Adrenal gland (tissue), 12 donors: ENCODE results near the gene RBMS1. TPM values are rescaled to one million over a fixed set of nuclear protein-coding genes. Genes with fewer than 3 reads are reported as not detected.

Experiments
- DNase-seq, 7 donors: peaks; one replicate each; pipeline ENCODE4 v3.0.0-alpha.2; 2019 to 2020
- H3K27ac ChIP-seq, 5 donors: fragments of 200-600 bp; sonication (generic) in 4 of 5; 1 replicate in 3 of 5; 2 replicates in 2 of 5; pipeline versions ENCODE4 v1.5.1 to v1.8.0; 2016 to 2020; ENCODE audit warnings: mild to moderate bottlenecking in 1 of 5
- H3K27me3 ChIP-seq: fragments of 200-600 bp; 2 replicates; pipeline ENCODE4 v1.8.0; 2021
- H3K36me3 ChIP-seq, 2 donors: fragments of 200-600 bp; replicated peaks in 1 of 2; 1 replicate in 1 of 2; 2 replicates in 1 of 2; pipeline versions ENCODE4 v1.5.1 to v1.8.0; 2018 to 2022
- H3K4me1 ChIP-seq, 2 donors: fragments of 200-600 bp; replicated peaks in 1 of 2; 1 replicate in 1 of 2; 2 replicates in 1 of 2; pipeline versions ENCODE4 v1.5.1 to v1.8.0; 2018 to 2021
- H3K4me3 ChIP-seq, 4 donors: fragments of 200-600 bp; sonication (generic) in 3 of 4; one replicate each; pipeline ENCODE4 v1.5.1; 2016 to 2018
- H3K9me3 ChIP-seq, 3 donors: fragments of 200-600 bp; sonication (generic) in 1 of 3; replicated peaks in 1 of 3; 1 replicate in 2 of 3; 2 replicates in 1 of 3; pipeline versions ENCODE4 v1.5.1 to v1.8.0; 2016 to 2021
- CTCF ChIP-seq, 6 experiments: fragments of 450-650 bp in 4 of 6; fragments of 200-600 bp in 2 of 6; sonication (generic) in 1 of 6; IDR thresholded peaks; 1 replicate in 5 of 6; 2 replicates in 1 of 6; pipeline versions ENCODE4 v1.5.1 to v1.8.0; 2016 to 2021; ENCODE audit warnings: antibody characterized with exemption in 6 of 6, mild to moderate bottlenecking in 2 of 6, moderate library complexity in 1 of 6
- POLR2A ChIP-seq, 2 donors: fragments of 450-650 bp; IDR thresholded peaks; one replicate each; pipeline ENCODE4 v1.6.1; 2017; ENCODE audit warnings: antibody characterized with exemption in 2 of 2, mild to moderate bottlenecking in 2 of 2, moderate library complexity in 1 of 2
- WGBS, 4 donors: extraction: QIAGEN DNeasy Blood & Tissue Kit in 2 of 4; methylation state at CpG; one replicate each; pipeline versions ENCODE4 v1.1.5 to v1.1.7; 2013 to 2017; 5-methylcytosine and 5-hydroxymethylcytosine counted together
- intact Hi-C, 2 donors: fragments of 100-400 bp; cut with DNase I; formaldehyde crosslinking; loops; one replicate each; pipeline versions ENCODE4 v1.14.1 to v1.15.0; 2022 to 2023
- polyA plus RNA-seq, 3 donors: library from polyadenylated mRNA; stranded (reverse); fragments of 200-250 nt in 2 of 3; fragments of 350-450 nt in 1 of 3; fragmentation: Illumina TruSeq in 1 of 3; extraction: RNeasy Lipid Tissue Mini Kit (QIAGEN cat#74804) in 1 of 3; gene quantifications; one replicate each; pipeline ENCODE4 v1.2.3, GENCODE V29; 2013 to 2014
- total RNA-seq, 9 donors: library from RNA; depleted of rRNA in 4 of 9; stranded (reverse); fragments of >200 nt in 4 of 9; fragments of 120-200 nt in 1 of 9; fragmentation: NEBNext Ultra II Directional in 1 of 9; extraction: Animal tissue kit (Norgen Biotek cat#: 25700) in 1 of 9; gene quantifications; one replicate each; pipeline versions ENCODE4 v1.1.0 to v1.2.4, GENCODE V29; 2013 to 2023
- donor health status: healthy with polysubstance abuse.
- donor health status: Bipolar disorder and iron deficiency.
- donor health status: DM: yes; HTN: yes; CAD: no.
- donor health status: DM: no; HTN: no; CAD: no.
- donor health status: DM: no; HTN: no; CAD: no.
- donor health status: DM: yes; HTN: yes; CAD: no.

Gene RBMS1
- total and polyA plus RNA-seq, 12 donors, result 24.2 to 62.1 (median 37.1) TPM

GRCh38 chr2:160502478-160502877 lies 8.9 kb upstream of the RBMS1 start:
- Histone ChIP-seq H3K4me3 (no peak overlapping the region), H3K4me1 (peaks cover 0 to 4% of the 10 kb centered on the region in 2 donors), H3K27me3 (no peaks in the 10 kb centered on the region), H3K9me3 (no peaks in the 10 kb centered on the region), H3K36me3 (no peaks in the 10 kb centered on the region), H3K27ac (no peak overlapping the region)
- intact Hi-C loops, result no loop called here
- DNase-seq, result no peak
- WGBS, 4 donors, result 78 to 88% (median 86%) methylated on average over 5 of the region's 5 CpGs
- no peak for TF ChIP-seq POLR2A (IDR thresholded peaks at IDR 0.05)
- TF ChIP-seq CTCF (IDR thresholded peaks at IDR 0.05), result no peak

DNA sequence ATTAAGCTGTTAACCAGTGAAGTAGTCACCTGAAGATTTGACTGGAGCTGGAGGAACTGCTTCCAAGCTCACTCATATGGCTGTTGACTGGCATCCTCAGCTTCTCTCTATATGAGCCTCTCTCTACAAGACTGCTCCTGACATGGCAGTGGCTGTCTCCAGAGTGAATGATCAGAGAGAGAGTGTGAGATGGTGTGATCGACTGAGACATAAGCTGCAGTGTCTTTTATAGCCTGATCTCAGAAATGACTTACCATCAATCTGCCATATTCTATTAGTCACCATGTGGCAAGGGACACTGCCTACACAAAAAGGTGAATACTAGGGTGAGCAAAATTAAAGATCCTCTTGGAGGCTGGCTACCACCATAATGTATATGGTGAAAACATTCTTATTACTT lies 7.8 kb upstream of the RBMS1 start:
- Histone ChIP-seq H3K9me3 (no peaks in the 10 kb centered on the region), H3K36me3 (no peaks in the 10 kb centered on the region), H3K27ac (no peak overlapping the region), H3K4me1 (peaks cover 0 to 4% of the 10 kb centered on the region in 2 donors), H3K27me3 (no peaks in the 10 kb centered on the region), H3K4me3 (no peak overlapping the region)
- TF ChIP-seq CTCF (IDR thresholded peaks at IDR 0.05) (no peak), POLR2A (IDR thresholded peaks at IDR 0.05) (no peak)
- intact Hi-C loops, result no loop called here
- DNase-seq, result no peak
- 81 to 100% (median 96%) methylated on average over 1 of the region's 1 CpG for WGBS, 4 donors

DNA sequence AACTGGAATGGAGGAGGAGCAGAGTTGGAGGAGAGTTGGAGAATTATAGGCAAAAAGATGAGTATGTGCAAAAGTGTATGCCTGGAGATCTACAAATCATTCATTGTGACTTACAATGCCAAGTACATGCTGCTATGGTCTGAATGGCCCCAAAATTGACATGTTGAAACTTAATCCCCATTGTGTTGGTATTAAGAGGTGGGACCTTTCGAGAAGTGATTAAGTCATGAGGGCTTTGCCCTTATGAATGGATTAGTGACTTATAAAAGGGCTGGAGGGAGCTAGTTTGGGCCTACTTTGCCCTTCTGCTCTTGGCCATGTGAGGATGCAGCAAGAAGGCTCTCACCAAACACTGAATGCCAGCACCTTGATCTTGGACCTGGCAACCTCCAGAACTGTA lies 6.3 kb upstream of the RBMS1 start:
- no peaks in the 10 kb centered on the region for H3K4me1 ChIP-seq
- DNase-seq, result no peak
- 82 to 95% (median 92%) methylated on average over 1 of the region's 1 CpG for WGBS, 4 donors
- no peaks in the 10 kb centered on the region for H3K36me3 ChIP-seq
- H3K4me3 ChIP-seq, result no peak overlapping the region
- intact Hi-C loops, result no loop called here
- H3K9me3 ChIP-seq, result no peaks in the 10 kb centered on the region
- TF ChIP-seq CTCF (IDR thresholded peaks at IDR 0.05), result no peak
- TF ChIP-seq POLR2A (IDR thresholded peaks at IDR 0.05), result no peak
- H3K27me3 ChIP-seq, result no peaks in the 10 kb centered on the region
- no peak overlapping the region for H3K27ac ChIP-seq

DNA sequence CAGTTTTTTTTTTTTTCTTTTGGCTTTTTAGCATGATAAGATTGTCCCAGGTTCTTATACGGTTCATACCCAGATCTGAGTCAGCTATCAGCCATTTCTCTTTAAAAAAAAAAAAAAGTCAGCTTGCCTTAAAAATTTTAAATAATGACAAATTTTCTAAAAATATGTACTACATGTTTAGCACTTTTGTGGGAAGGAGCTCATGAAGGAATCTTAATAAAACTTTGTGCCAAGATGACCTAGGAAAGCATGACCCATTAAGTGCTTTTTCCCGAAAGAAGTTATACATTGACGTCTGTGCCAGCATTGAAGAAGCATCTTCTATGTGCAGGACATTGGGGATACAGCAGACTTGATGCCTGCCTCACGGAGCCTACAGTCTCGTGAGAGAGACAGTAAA lies 4.5 kb upstream of the RBMS1 start:
- TF ChIP-seq CTCF (IDR thresholded peaks at IDR 0.05), result no peak
- TF ChIP-seq POLR2A (IDR thresholded peaks at IDR 0.05), result no peak

More for the DNA sequence above, 4.5 kb upstream of the RBMS1 start:
- WGBS, 4 donors, result 82 to 89% (median 88%) methylated on average over 5 of the region's 5 CpGs
- intact Hi-C loops, result no loop called here
- H3K4me3 ChIP-seq, result no peak overlapping the region
- no peak overlapping the region for H3K27ac ChIP-seq
- H3K36me3 ChIP-seq, result no peaks in the 10 kb centered on the region
- no peaks in the 10 kb centered on the region for H3K9me3 ChIP-seq
- no peak for DNase-seq
- no peaks in the 10 kb centered on the region for H3K27me3 ChIP-seq
- no peaks in the 10 kb centered on the region for H3K4me1 ChIP-seq
